ENCODE results near the gene ARMC8. TPM values are rescaled to one million over a fixed set of nuclear protein-coding genes. Genes with fewer than 3 reads are reported as not detected.

ARMC8 gene
- total RNA-seq, 1 donor from 2014 or later: 45.3 TPM

GRCh38 chr3:138242466-138242865, 55.4 kb downstream of the ARMC8 start:
- Histone ChIP-seq H3K36me3 (peaks cover 81% of the 10 kb centered on the region), H3K9me3 (no peaks in the 10 kb centered on the region), H3K27ac (no peak overlapping the region), H3K27me3 (ENCODE audit: low read depth) (no peaks in the 10 kb centered on the region), H3K4me1 (no peaks in the 10 kb centered on the region), H3K4me3 (no peak overlapping the region)
- intact Hi-C loops (cut with DNase I): no loop called here
- TF ChIP-seq CTCF (IDR thresholded peaks at IDR 0.05): no peak
- ATAC-seq: no peak
- no peak for DNase-seq

- Histone ChIP-seq H3K27ac (no peak overlapping the region), H3K27me3 (ENCODE audit: low read depth) (no peaks in the 10 kb centered on the region), H3K4me3 (no peak overlapping the region), H3K4me1 (no peaks in the 10 kb centered on the region), H3K36me3 (peaks cover 74% of the 10 kb centered on the region), H3K9me3 (no peaks in the 10 kb centered on the region)
- intact Hi-C loops (cut with DNase I): no loop called here
- DNase-seq: no peak
- TF ChIP-seq CTCF (IDR thresholded peaks at IDR 0.05): no peak
- no peak for ATAC-seq
Observed at GRCh38 chr3:138245026-138245425, 57.9 kb downstream of the ARMC8 start.

- intact Hi-C loops (cut with DNase I): no loop called here
- DNase-seq: no peak
- TF ChIP-seq CTCF (IDR thresholded peaks at IDR 0.05): no peak
Observed at GRCh38 chr3:138249636-138250035, 62.5 kb downstream of the ARMC8 start.

GRCh38 chr3:138253609-138254008, 66.5 kb downstream of the ARMC8 start:
- DNase-seq (no peak), ATAC-seq (no peak)
- H3K27ac ChIP-seq: no peak overlapping the region
- intact Hi-C loops (cut with DNase I): no loop called here
- no peaks in the 10 kb centered on the region for H3K4me1 ChIP-seq
- H3K36me3 ChIP-seq: peaks cover 14% of the 10 kb centered on the region
- H3K4me3 ChIP-seq: no peak overlapping the region
- no peak for TF ChIP-seq CTCF (IDR thresholded peaks at IDR 0.05)
- H3K27me3 ChIP-seq (ENCODE audit: low read depth): no peaks in the 10 kb centered on the region
- H3K9me3 ChIP-seq: no peaks in the 10 kb centered on the region

More at GRCh38 chr3:138249636-138250035, 62.5 kb downstream of the ARMC8 start:
- ATAC-seq: no peak
- Histone ChIP-seq H3K9me3 (no peaks in the 10 kb centered on the region), H3K4me1 (no peaks in the 10 kb centered on the region), H3K27me3 (ENCODE audit: low read depth) (no peaks in the 10 kb centered on the region), H3K36me3 (peaks cover 34% of the 10 kb centered on the region), H3K27ac (no peak overlapping the region), H3K4me3 (no peak overlapping the region)

GRCh38 chr3:138254216-138254615, 67.1 kb downstream of the ARMC8 start:
- Histone ChIP-seq H3K27me3 (ENCODE audit: low read depth) (no peaks in the 10 kb centered on the region), H3K4me1 (no peaks in the 10 kb centered on the region), H3K4me3 (no peak overlapping the region), H3K27ac (no peak overlapping the region), H3K36me3 (peaks cover 15% of the 10 kb centered on the region), H3K9me3 (no peaks in the 10 kb centered on the region)
- intact Hi-C loops (cut with DNase I): no loop called here
- no peak for TF ChIP-seq CTCF (IDR thresholded peaks at IDR 0.05)
- ATAC-seq (no peak), DNase-seq (no peak)

- no peak overlapping the region for H3K4me3 ChIP-seq
- intact Hi-C loops (cut with DNase I): no loop called here
- peaks cover 26% of the 10 kb centered on the region for H3K36me3 ChIP-seq
- no peaks in the 10 kb centered on the region for H3K9me3 ChIP-seq
- H3K27ac ChIP-seq: no peak overlapping the region
- TF ChIP-seq CTCF (IDR thresholded peaks at IDR 0.05): no peak
- DNase-seq (no peak), ATAC-seq (no peak)
- no peaks in the 10 kb centered on the region for H3K27me3 ChIP-seq (ENCODE audit: low read depth)
- H3K4me1 ChIP-seq: no peaks in the 10 kb centered on the region
Observed at GRCh38 chr3:138256022-138256421, 68.9 kb downstream of the ARMC8 start.

All from lower lobe of right lung (tissue), 2 donors.